Forelimb muscle (tissue), 1 donor: ENCODE measurements around the gene CENPU. TPM values are rescaled to one million over a fixed set of nuclear protein-coding genes. Genes with fewer than 3 reads are reported as not detected.
A peak's percentile ranks its signal among the peaks of the same experiment; 100 is the strongest.
"Not testable (repeated sequence)": the region's sequence is repeated elsewhere in the genome, so short reads cannot be mapped to it uniquely, and the experiment has no call there.

ENCODE experiments used
- DNase-seq: peaks from one replicate; pipeline ENCODE4 v3.0.0-alpha.2; 2013; ENCODE audit warnings: low read depth
- polyA plus RNA-seq: library from polyadenylated mRNA; unstranded; fragments of 120-200 nt; gene quantifications from one replicate; pipeline ENCODE4 v1.2.1, GENCODE V29; 2013; ENCODE audit not compliant: insufficient read length

Gene CENPU
- polyA plus RNA-seq, result 16.5 TPM

- DNase-seq, result peak; percentile 94
These were observed at the start of gene CENPU for GRCh38 chr4:184733654-184734524. Gene CENPU, minus strand, starts transcription at chr4:184734096. Its CDS starts 34 bp downstream, at chr4:184734062.

- DNase-seq, result no peak
These were observed 49.0 kb upstream of the CENPU start for GRCh38 chr4:184782731-184783373.

GRCh38 chr4:184779160-184779559 lies 45.3 kb upstream of the CENPU start:
- DNase-seq, result not testable (repeated sequence)

- no peak for DNase-seq
These were observed 44.4 kb upstream of the CENPU start for GRCh38 chr4:184778325-184778724.

- no peak for DNase-seq
These were observed 42.9 kb upstream of the CENPU start for GRCh38 chr4:184776821-184777220.

GRCh38 chr4:184775854-184776555 lies 42.1 kb upstream of the CENPU start:
- DNase-seq, result no peak

- no peak for DNase-seq
These were observed 40.3 kb upstream of the CENPU start for GRCh38 chr4:184774152-184774551.

- no peak for DNase-seq
These were observed 37.5 kb upstream of the CENPU start for GRCh38 chr4:184771416-184771815.

- DNase-seq, result no peak
These were observed 35.4 kb upstream of the CENPU start for GRCh38 chr4:184769141-184769765.

GRCh38 chr4:184768296-184768695 lies 34.4 kb upstream of the CENPU start:
- no peak for DNase-seq

- DNase-seq, result no peak
These were observed 32.5 kb upstream of the CENPU start for GRCh38 chr4:184766446-184766845.

- DNase-seq, result no peak
These were observed 31.8 kb upstream of the CENPU start for GRCh38 chr4:184765473-184766340.

- no peak for DNase-seq
These were observed 30.7 kb upstream of the CENPU start for GRCh38 chr4:184764601-184765000.

GRCh38 chr4:184763150-184763780 lies 29.4 kb upstream of the CENPU start:
- DNase-seq, result peak; percentile 79

- DNase-seq, result no peak
These were observed 28.2 kb upstream of the CENPU start for GRCh38 chr4:184762100-184762499.

GRCh38 chr4:184760681-184761080 lies 26.8 kb upstream of the CENPU start:
- no peak for DNase-seq

GRCh38 chr4:184757810-184758209 lies 23.9 kb upstream of the CENPU start:
- DNase-seq, result no peak

GRCh38 chr4:184756399-184756798 lies 22.5 kb upstream of the CENPU start:
- DNase-seq, result no peak

- DNase-seq, result no peak
These were observed 21.4 kb upstream of the CENPU start for GRCh38 chr4:184755278-184755677.

GRCh38 chr4:184752496-184753275 lies 18.8 kb upstream of the CENPU start:
- no peak for DNase-seq
